Heart left ventricle (tissue), 16 donors: Measurements from ENCODE around the gene MRPL1. TPM values are rescaled to one million over a fixed set of nuclear protein-coding genes. Genes with fewer than 3 reads are reported as not detected.

Experiments used
- ATAC-seq, 4 donors: fragments of 200-7000 bp; cut with Tn5 transposase; one replicate each; pipeline ENCODE4 v1.9.1; 2020 to 2022; ENCODE audit warnings: moderate library complexity in 4 of 4, mild to moderate bottlenecking in 3 of 4, moderate number of reproducible peaks in 1 of 4
- DNase-seq, 5 donors: peaks; one replicate each; pipeline ENCODE4 v3.0.0-alpha.2; 2020
- H3K27ac ChIP-seq, 12 donors: fragments of 200-600 bp; sonication (generic) in 4 of 12; one replicate each; pipeline versions ENCODE4 v1.5.0 to v1.8.0; 2016 to 2022; ENCODE audit warnings: mild to moderate bottlenecking in 2 of 12
- H3K27me3 ChIP-seq, 9 donors: fragments of 200-600 bp; sonication (generic) in 2 of 9; one replicate each; pipeline versions ENCODE4 v1.5.1 to v1.8.0; 2016 to 2022; ENCODE audit warnings: mild to moderate bottlenecking in 3 of 9
- H3K36me3 ChIP-seq, 9 donors: fragments of 200-600 bp; sonication (generic) in 2 of 9; one replicate each; pipeline versions ENCODE4 v1.5.0 to v1.8.0; 2018 to 2022; ENCODE audit warnings: mild to moderate bottlenecking in 2 of 9
- H3K4me1 ChIP-seq, 12 donors: fragments of 200-600 bp; sonication (generic) in 4 of 12; one replicate each; pipeline versions ENCODE4 v1.5.0 to v1.8.0; 2016 to 2022; ENCODE audit warnings: mild to moderate bottlenecking in 3 of 12
- H3K4me3 ChIP-seq, 12 donors: fragments of 200-600 bp; sonication (generic) in 4 of 12; one replicate each; pipeline versions ENCODE4 v1.5.0 to v1.8.0; 2017 to 2022; ENCODE audit warnings: mild to moderate bottlenecking in 9 of 12, moderate library complexity in 4 of 12
- H3K9me3 ChIP-seq, 12 donors: fragments of 200-600 bp; sonication (generic) in 4 of 12; one replicate each; pipeline versions ENCODE4 v1.5.0 to v1.8.0; 2016 to 2022; ENCODE audit warnings: mild to moderate bottlenecking in 1 of 12
- POLR2A ChIP-seq, 2 donors: fragments of 450-650 bp; IDR thresholded peaks; one replicate each; pipeline ENCODE4 v1.6.1; 2017; ENCODE audit warnings: antibody characterized with exemption in 2 of 2, mild to moderate bottlenecking in 2 of 2, moderate library complexity in 2 of 2
- WGBS, 4 donors: extraction: QIAGEN DNeasy Blood & Tissue Kit in 2 of 4; methylation state at CpG; one replicate each; pipeline versions ENCODE4 v1.1.5 to v1.1.7; 2013 to 2018; 5-methylcytosine and 5-hydroxymethylcytosine counted together
- intact Hi-C, 10 donors: fragments of 100-400 bp; cut with DNase I; formaldehyde crosslinking; loops; one replicate each; pipeline versions ENCODE4 v1.11.1 to v1.14.2; 2022
- polyA plus RNA-seq, 2 donors: library from polyadenylated mRNA; stranded (reverse); fragments of 200-250 nt; gene quantifications; one replicate each; pipeline ENCODE4 v1.2.3, GENCODE V29; 2013
- total RNA-seq, 9 donors: library from RNA; depleted of rRNA in 2 of 9; stranded (reverse); fragments of >200 nt in 2 of 9; fragmentation: NEBNext Ultra II Directional in 3 of 9; extraction: Animal tissue kit (Norgen Biotek cat#: 25700) in 3 of 9; gene quantifications; one replicate each; pipeline versions ENCODE4 v1.1.0 to v1.2.4, GENCODE V29; 2016 to 2023
- TF ChIP-seq, protein P1 (sequence below), 12 donors: fragments of 200-600 bp; sonication (generic) in 4 of 12; IDR thresholded peaks; one replicate each; pipeline versions ENCODE4 v1.5.0 to v1.8.0; 2018 to 2022; ENCODE audit warnings: antibody characterized with exemption in 12 of 12, mild to moderate bottlenecking in 5 of 12
- donor health status: ischemic (EF 13 %, LVEDD 7.1; RV severe dilation, severe dysfunction).
- donor health status: healthy with polysubstance abuse.
- donor health status: DM: no; HTN: yes; CAD: no.
- donor health status: DM: no; HTN: no; CAD: no.
- donor health status: ischemic (EF 25% LVEDD 6.9; RV normal size, moderate dysfunction).
- donor health status: ischemic (EF 25% LVEDD 5.7; RV mildly dilated, moderate dysfunction).
- donor health status: healthy.
- donor health status: DM: yes; HTN: yes; CAD: no.
- donor health status: ischemic (EF 35%, LVEDD 5.7; RV mildly dilated, moderate dysfunction).
- donor health status: nonischemic (EF 11% LVEDD 7.7; RV severe dilation, severe dysfunction).
- donor health status: DM: yes; HTN: yes; CAD: no.
- donor health status: PGD.
- donor health status: ischemic (EF 29% LVEDD 5.4; RV normal size, mild dysfunction).
- donor health status: nonischemic (EF 23%, LVEDD 6.1; RV moderate dilation, normal function).

Gene MRPL1
- total and polyA plus RNA-seq, 11 donors = 26.9 to 69.4 (median 40.2) TPM

DNA sequence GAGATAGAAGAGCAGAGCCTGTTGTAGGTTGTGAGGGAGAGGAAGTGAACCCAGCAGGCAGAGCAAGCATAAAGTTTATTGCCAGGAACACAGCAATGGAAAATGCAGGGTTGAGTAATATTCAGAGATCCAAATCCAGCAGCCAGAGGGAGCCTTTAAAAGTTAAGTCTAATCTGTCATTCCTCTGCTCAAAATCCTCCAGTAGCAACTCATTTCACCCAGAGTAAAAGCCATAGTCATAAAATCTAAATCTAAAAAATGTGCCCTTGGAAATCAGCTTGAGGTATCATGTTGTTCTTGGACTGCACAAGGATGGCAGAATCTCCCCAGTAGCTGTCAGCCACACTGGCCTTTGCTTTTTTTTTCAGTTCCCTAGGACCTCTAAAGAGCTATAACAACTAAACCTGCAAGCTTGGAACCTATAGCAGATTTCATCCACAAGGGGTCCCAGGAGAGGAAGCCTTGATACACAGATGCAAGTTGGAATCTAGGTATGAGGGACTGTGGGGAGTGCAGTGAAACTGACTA, 131.6 kb downstream of the MRPL1 start:
- DNase-seq (peak in 2 of 5 donors; percentile 10 to 24), ATAC-seq (peak in 3 of 4 donors; percentile 70 to 75 (median 74))
- no peaks in the 10 kb centered on the region for H3K36me3 ChIP-seq
- H3K27ac ChIP-seq = no peak overlapping the region
- peaks cover 0 to 3% (median 0%) of the 10 kb centered on the region in 12 donors for H3K4me1 ChIP-seq
- H3K9me3 ChIP-seq = no peaks in the 10 kb centered on the region
- H3K4me3 ChIP-seq = no peak overlapping the region
- intact Hi-C loops = loop anchor here in 5 of 10 donors (1.0 to 10.0 kb wide), 4 partner anchors 61 to 523 kb away; partner anchors contain the start of gene FRAS1 (in 1 of the 5)
- TF ChIP-seq, protein P1, sequence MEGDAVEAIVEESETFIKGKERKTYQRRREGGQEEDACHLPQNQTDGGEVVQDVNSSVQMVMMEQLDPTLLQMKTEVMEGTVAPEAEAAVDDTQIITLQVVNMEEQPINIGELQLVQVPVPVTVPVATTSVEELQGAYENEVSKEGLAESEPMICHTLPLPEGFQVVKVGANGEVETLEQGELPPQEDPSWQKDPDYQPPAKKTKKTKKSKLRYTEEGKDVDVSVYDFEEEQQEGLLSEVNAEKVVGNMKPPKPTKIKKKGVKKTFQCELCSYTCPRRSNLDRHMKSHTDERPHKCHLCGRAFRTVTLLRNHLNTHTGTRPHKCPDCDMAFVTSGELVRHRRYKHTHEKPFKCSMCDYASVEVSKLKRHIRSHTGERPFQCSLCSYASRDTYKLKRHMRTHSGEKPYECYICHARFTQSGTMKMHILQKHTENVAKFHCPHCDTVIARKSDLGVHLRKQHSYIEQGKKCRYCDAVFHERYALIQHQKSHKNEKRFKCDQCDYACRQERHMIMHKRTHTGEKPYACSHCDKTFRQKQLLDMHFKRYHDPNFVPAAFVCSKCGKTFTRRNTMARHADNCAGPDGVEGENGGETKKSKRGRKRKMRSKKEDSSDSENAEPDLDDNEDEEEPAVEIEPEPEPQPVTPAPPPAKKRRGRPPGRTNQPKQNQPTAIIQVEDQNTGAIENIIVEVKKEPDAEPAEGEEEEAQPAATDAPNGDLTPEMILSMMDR (IDR thresholded peaks at IDR 0.05) = peak; percentile 27 to 64 (median 46)
- TF ChIP-seq POLR2A (IDR thresholded peaks at IDR 0.05) = no peak
- no peaks in the 10 kb centered on the region for H3K27me3 ChIP-seq

DNA sequence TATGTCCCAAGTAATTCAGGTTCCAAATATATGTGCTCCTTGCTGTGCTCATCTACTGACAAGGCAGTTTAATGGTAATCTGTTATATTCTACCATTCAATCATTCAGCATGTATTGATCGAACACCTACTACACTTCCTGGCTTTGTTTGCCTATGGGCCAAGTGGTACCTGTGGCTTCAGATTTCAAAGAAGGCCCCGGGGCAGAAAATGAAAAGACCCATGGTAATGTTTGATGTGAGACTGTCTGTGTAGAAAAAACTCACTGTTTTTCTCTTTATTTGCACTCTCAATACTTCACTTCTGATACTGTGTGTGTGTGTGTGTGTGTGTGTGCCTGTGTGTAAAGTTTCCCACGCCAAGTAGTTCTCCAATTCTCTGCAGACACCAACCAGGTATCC, 133.4 kb downstream of the MRPL1 start:
- Histone ChIP-seq H3K36me3 (no peaks in the 10 kb centered on the region), H3K27ac (no peak overlapping the region), H3K9me3 (no peaks in the 10 kb centered on the region), H3K4me3 (no peak overlapping the region), H3K4me1 (peaks cover 0 to 3% (median 0%) of the 10 kb centered on the region in 12 donors), H3K27me3 (no peaks in the 10 kb centered on the region)
- intact Hi-C loops = loop anchor here in 4 of 10 donors (10.0 kb wide), 2 partner anchors 59 to 519 kb away; partner anchors contain the start of gene FRAS1 (in 1 of the 4)
- no peak for DNase-seq
- TF ChIP-seq POLR2A (IDR thresholded peaks at IDR 0.05) = no peak
- TF ChIP-seq, protein P1 (IDR thresholded peaks at IDR 0.05) = no peak
- 47 to 76% (median 55%) methylated on average over 3 of the region's 3 CpGs for WGBS, 4 donors
- ATAC-seq = no peak

DNA sequence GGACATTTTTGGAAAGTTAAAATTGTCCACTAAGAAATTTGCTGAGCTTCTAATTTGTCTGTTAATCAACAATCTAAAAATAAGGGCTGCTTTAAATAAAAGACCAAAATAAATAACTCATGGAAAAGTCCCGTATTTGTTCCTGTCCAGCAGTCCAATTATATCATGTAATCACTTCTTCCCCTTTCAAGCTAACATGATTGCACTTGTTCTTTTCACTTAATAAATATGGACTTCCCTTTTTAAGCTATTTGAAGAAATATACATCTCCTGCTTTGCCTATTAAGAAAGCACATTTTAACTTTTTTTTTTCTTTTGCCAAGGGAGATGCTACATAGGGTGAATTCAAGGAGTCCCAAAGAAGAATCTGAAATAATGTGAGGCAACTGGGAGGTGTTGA, 138.9 kb downstream of the MRPL1 start:
- TF ChIP-seq, protein P1 (IDR thresholded peaks at IDR 0.05) = no peak
- no peak for TF ChIP-seq POLR2A (IDR thresholded peaks at IDR 0.05)
- Histone ChIP-seq H3K4me3 (no peak overlapping the region), H3K9me3 (no peaks in the 10 kb centered on the region), H3K27ac (no peak overlapping the region), H3K4me1 (peaks cover 0 to 4% (median 0%) of the 10 kb centered on the region in 12 donors), H3K27me3 (no peaks in the 10 kb centered on the region), H3K36me3 (no peaks in the 10 kb centered on the region)
- 33 to 43% (median 39%) methylated on average over 1 of the region's 1 CpG for WGBS, 4 donors
- intact Hi-C loops = no loop called here
- no peak for ATAC-seq
- no peak for DNase-seq

DNA sequence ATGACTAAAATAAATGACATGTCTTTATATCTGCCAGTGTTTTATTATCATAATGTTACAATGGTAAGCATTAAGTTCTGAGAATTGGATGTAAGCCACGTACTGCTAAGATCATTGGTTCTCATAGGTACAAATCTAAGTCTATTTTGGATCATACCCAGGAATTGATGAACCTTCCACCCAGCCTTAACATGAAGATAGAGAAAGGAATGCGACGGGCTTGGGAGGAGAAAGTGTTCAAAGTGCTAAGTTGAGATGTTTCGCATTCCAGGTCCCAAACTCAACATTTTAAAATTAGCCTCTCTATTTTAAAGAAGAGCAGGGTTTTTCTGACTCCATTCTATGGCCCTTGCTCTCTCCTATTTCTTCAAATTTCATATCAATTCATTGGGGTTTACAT, 139.6 kb downstream of the MRPL1 start:
- Histone ChIP-seq H3K4me1 (peaks cover 0 to 4% (median 0%) of the 10 kb centered on the region in 12 donors), H3K27ac (no peak overlapping the region), H3K9me3 (no peaks in the 10 kb centered on the region), H3K27me3 (no peaks in the 10 kb centered on the region), H3K4me3 (no peak overlapping the region), H3K36me3 (no peaks in the 10 kb centered on the region)
- ATAC-seq (no peak), DNase-seq (no peak)
- intact Hi-C loops = no loop called here
- TF ChIP-seq POLR2A (IDR thresholded peaks at IDR 0.05) = no peak
- TF ChIP-seq, protein P1 (IDR thresholded peaks at IDR 0.05) = no peak
- WGBS, 4 donors = 51 to 60% (median 54%) methylated on average over 4 of the region's 4 CpGs

Other genes starting within 250 kb of the MRPL1 start
- 10 to 100 TPM; 12.1 to 39.2 (median 19.6) TPM for gene CNOT6L, start 43.5 kb upstream of the MRPL1 start, total RNA-seq
- gene CNOT6L, start 43.5 kb upstream of the MRPL1 start, polyA plus RNA-seq = 1 to 10 TPM; 2.2 to 6.9 TPM
- gene FRAS1, start 194.5 kb downstream of the MRPL1 start, total RNA-seq = 10 to 100 TPM in 1 of 9 donors, 1 to 10 TPM in 7, under 1 TPM in 1; 0.84 to 13.4 (median 4.8) TPM
- 1 to 10 TPM in 1 of 2 donors, under 1 TPM in 1; 0.57 to 1.4 TPM for gene FRAS1, start 194.5 kb downstream of the MRPL1 start, polyA plus RNA-seq